ENCODE data around the gene WDR38. TPM values are rescaled to one million over a fixed set of nuclear protein-coding genes. Genes with fewer than 3 reads are reported as not detected.

The WDR38 gene
- total and polyA plus RNA-seq, 2 of the 13 experiments (the other 11 are each of a cell fraction or from before 2014, with no cell fraction given): not detected

DNA sequence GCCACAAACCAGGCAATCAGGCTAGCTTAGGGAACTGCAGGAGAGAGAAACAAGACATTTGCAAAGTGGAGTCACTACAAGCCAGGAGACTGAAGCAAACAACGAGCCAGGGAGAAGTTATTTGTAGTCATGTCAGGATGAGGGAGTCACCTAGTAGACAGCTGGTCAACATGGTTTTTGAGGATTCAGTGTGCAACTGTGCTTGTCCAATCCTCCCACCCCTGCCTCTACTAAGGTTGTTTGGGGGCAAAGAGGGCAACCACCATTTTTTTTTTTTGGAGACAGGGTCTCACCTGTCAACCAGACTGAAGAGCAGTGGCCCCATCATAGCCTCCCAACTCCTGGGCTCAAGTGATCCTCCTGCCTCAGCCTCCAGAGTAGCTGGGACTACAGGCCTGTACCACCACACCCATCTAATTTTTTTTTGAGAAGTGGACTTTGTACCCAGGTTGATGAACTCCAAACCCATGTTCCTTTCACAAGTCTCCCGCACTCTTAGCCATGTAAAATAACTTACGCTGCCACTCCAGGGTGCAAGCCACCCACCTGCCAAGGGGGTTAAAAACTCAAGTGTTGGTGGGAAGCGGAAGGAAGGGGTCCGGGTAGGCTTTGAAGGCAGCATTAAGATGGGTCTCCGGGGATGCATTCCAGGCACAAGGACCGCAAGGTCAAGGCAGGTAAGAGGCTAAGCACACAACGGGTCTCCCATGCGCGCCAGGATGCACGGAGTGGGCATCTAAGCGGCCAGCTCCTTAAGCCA is 7.5 kb downstream of the WDR38 start:
- POLR2A ChIA-PET: interaction anchor here (0.6 to 4.1 kb wide), 12 partner anchors 9 to 196 kb away, joined by 3 to 26 read pairs (median 4); partner anchors contain the start of genes GOLGA1, NR6A1 and WDR38
- intact Hi-C loops (cut with micrococcal nuclease; ENCODE audit: unreplicated experiment): loop anchor here (10.0 kb wide), 1 partner anchor 284 kb away; the partner anchor contains the start of gene SCAI
- H3K4me1 ChIP-seq (ENCODE audit: insufficient read depth, low read length): peaks cover 42% of the 10 kb centered on the region
- in situ Hi-C loops (cut with HindIII; ENCODE audit: extremely low pct_ligation_motif_present, low pct_unique_long_range_greater_than_20kb): no loop called here
- H2AFZ ChIP-seq (ENCODE audit: low read length): no peak overlapping the region
- ATAC-seq (no peak), DNase-seq (ENCODE audit: low spot score) (no peak), FAIRE-seq (no peak)
- H3K79me2 ChIP-seq (ENCODE audit: insufficient read depth, low read length): peaks cover 29% of the 10 kb centered on the region
- peaks cover 17 to 37% of the 10 kb centered on the region in 2 experiments for H3K36me3 ChIP-seq (replicated peaks in 1 of 2; ENCODE audit: control insufficient read depth in 1 of 2, insufficient read depth in 2 of 2, low read length in 2 of 2)
- H3K9me3 ChIP-seq (ENCODE audit: low read length): no peaks in the 10 kb centered on the region
- H3K4me2 ChIP-seq (ENCODE audit: low read depth, low read length): peak overlapping the region; percentile 98
- 0% methylated on average over 6 of the region's 12 CpGs for WGBS (ENCODE audit: low lambda C conversion rate)
- no peaks in the 10 kb centered on the region; a peak in 1 of 5 replicates for H3K27me3 ChIP-seq (ENCODE audit: control insufficient read depth in 1 of 2, insufficient read depth in 2 of 2, low read length in 2 of 2)
- H3K27ac ChIP-seq (ENCODE audit: extremely low read length, insufficient read depth, low read length): peak overlapping the region; percentile 95
- H4K20me1 ChIP-seq (ENCODE audit: insufficient read depth, low read length): peaks cover 43% of the 10 kb centered on the region
- BruUV-seq (replicated peaks): no TSS peak
- peak overlapping the region; percentile 96 for H3K9ac ChIP-seq (ENCODE audit: insufficient read depth, low read depth, low read length)
- CTCF ChIA-PET (ENCODE audit: low intra/inter-chr PET ratio, low total read pairs): no interaction called here
- H3K4me3 ChIP-seq (replicated peaks in 1 of 3; ENCODE audit: insufficient read depth in 1 of 3, low read depth in 2 of 3, low read length in 3 of 3): peak overlapping the region; percentile 89 to 97 (median 91)
- no peak for TF ChIP-seq ZNF703 (CRISPR knock-in tag; IDR thresholded peaks at IDR 0.05; ENCODE audit: borderline replicate concordance)
- TF ChIP-seq ARNT (IDR thresholded peaks at IDR 0.05): no peak
- TF ChIP-seq MEF2D (CRISPR knock-in tag; IDR thresholded peaks at IDR 0.05): no peak
- TF ChIP-seq ZNF446 (CRISPR knock-in tag; IDR thresholded peaks at IDR 0.05): no peak
- no peak for TF ChIP-seq CENPX (CRISPR knock-in tag; IDR thresholded peaks at IDR 0.05)
- TF ChIP-seq ZNF776 (CRISPR knock-in tag; IDR thresholded peaks at IDR 0.05): no peak
- TF ChIP-seq ZNF7 (CRISPR knock-in tag; IDR thresholded peaks at IDR 0.05): no peak
- TF ChIP-seq, protein P1, sequence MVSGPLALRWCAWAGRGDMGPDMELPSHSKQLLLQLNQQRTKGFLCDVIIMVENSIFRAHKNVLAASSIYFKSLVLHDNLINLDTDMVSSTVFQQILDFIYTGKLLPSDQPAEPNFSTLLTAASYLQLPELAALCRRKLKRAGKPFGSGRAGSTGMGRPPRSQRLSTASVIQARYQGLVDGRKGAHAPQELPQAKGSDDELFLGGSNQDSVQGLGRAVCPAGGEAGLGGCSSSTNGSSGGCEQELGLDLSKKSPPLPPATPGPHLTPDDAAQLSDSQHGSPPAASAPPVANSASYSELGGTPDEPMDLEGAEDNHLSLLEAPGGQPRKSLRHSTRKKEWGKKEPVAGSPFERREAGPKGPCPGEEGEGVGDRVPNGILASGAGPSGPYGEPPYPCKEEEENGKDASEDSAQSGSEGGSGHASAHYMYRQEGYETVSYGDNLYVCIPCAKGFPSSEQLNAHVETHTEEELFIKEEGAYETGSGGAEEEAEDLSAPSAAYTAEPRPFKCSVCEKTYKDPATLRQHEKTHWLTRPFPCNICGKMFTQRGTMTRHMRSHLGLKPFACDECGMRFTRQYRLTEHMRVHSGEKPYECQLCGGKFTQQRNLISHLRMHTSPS (CRISPR knock-in tag; IDR thresholded peaks at IDR 0.05; ENCODE audit: low read depth): no peak
- TF ChIP-seq MIER3 (CRISPR knock-in tag; IDR thresholded peaks at IDR 0.05; ENCODE audit: borderline replicate concordance): no peak
- no peak for TF ChIP-seq HNF4G (IDR thresholded peaks at IDR 0.05; ENCODE audit: borderline replicate concordance, low read depth, low read length)
- no peak for TF ChIP-seq HNF4G (CRISPR knock-in tag; IDR thresholded peaks at IDR 0.05; ENCODE audit: borderline replicate concordance, low read depth)
- TF ChIP-seq, protein P2, sequence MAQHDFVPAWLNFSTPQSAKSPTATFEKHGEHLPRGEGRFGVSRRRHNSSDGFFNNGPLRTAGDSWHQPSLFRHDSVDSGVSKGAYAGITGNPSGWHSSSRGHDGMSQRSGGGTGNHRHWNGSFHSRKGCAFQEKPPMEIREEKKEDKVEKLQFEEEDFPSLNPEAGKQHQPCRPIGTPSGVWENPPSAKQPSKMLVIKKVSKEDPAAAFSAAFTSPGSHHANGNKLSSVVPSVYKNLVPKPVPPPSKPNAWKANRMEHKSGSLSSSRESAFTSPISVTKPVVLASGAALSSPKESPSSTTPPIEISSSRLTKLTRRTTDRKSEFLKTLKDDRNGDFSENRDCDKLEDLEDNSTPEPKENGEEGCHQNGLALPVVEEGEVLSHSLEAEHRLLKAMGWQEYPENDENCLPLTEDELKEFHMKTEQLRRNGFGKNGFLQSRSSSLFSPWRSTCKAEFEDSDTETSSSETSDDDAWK (CRISPR knock-in tag; IDR thresholded peaks at IDR 0.05): no peak
- no peak for TF ChIP-seq NRL (CRISPR knock-in tag; IDR thresholded peaks at IDR 0.05; ENCODE audit: borderline replicate concordance)
- no peak for TF ChIP-seq TBX2 (CRISPR knock-in tag; IDR thresholded peaks at IDR 0.05; ENCODE audit: borderline replicate concordance)
- TF ChIP-seq RBM39 (IDR thresholded peaks at IDR 0.05; ENCODE audit: low read depth, low read length, poor library complexity, severe bottlenecking): no peak
- TF ChIP-seq KDM5A (IDR thresholded peaks at IDR 0.05; ENCODE audit: borderline replicate concordance, low read length): 0 out of 2 replicates have a peak, but pooled peaks have one; percentile 21
- no peak for TF ChIP-seq TCF12 (IDR thresholded peaks at IDR 0.05)
- TF ChIP-seq TCF12 (CRISPR knock-in tag; IDR thresholded peaks at IDR 0.05): no peak
- TF ChIP-seq, protein P3, sequence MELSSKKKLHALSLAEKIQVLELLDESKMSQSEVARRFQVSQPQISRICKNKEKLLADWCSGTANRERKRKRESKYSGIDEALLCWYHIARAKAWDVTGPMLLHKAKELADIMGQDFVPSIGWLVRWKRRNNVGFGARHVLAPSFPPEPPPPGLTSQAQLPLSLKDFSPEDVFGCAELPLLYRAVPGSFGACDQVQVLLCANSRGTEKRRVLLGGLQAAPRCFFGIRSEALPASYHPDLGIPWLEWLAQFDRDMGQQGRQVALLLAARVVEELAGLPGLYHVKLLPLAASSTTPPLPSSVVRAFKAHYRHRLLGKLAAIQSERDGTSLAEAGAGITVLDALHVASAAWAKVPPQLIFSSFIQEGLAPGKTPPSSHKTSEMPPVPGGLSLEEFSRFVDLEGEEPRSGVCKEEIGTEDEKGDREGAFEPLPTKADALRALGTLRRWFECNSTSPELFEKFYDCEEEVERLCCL (CRISPR knock-in tag; IDR thresholded peaks at IDR 0.05; ENCODE audit: borderline replicate concordance): no peak
- no peak for TF ChIP-seq ZNF781 (CRISPR knock-in tag; IDR thresholded peaks at IDR 0.05; ENCODE audit: borderline replicate concordance, not compliant biosample characterization)
- TF ChIP-seq NFKB2 (CRISPR knock-in tag; IDR thresholded peaks at IDR 0.05; ENCODE audit: borderline replicate concordance): no peak
